WTC11 (cell line): ENCODE measurements around the gene CADM1.

Experiments
- ATF6 ChIP-seq: sonication (generic); formaldehyde crosslinking; IDR thresholded peaks from 2 replicates; pipeline ENCODE4 v1.8.1; 2023; ENCODE audit warnings: mild to moderate bottlenecking, missing genetic modification reagents
- CREM ChIP-seq: sonication (generic); formaldehyde crosslinking; IDR thresholded peaks from 2 replicates; pipeline ENCODE4 v1.8.1; 2022; ENCODE audit warnings: mild to moderate bottlenecking, missing genetic modification reagents, moderate library complexity
- CTCF ChIP-seq: fragments of 200-600 bp; IDR thresholded peaks from 2 replicates; pipeline ENCODE4 v1.8.0; 2022; ENCODE audit warnings: antibody characterized with exemption
- ESRRA ChIP-seq: sonication (generic); formaldehyde crosslinking; IDR thresholded peaks from 2 replicates; pipeline ENCODE4 v1.8.1; 2022; ENCODE audit warnings: mild to moderate bottlenecking, missing genetic modification reagents, borderline replicate concordance
- FOXJ3 ChIP-seq: sonication (generic); formaldehyde crosslinking; IDR thresholded peaks from 2 replicates; pipeline ENCODE4 v1.9.0; 2021; ENCODE audit warnings: missing genetic modification reagents, mild to moderate bottlenecking, borderline replicate concordance
- SP1 ChIP-seq: sonication (generic); formaldehyde crosslinking; conservative IDR thresholded peaks from 2 replicates; pipeline ENCODE4 v1.8.1; 2022; ENCODE audit warnings: missing genetic modification reagents
- ZNF121 ChIP-seq: sonication (generic); formaldehyde crosslinking; IDR thresholded peaks from 2 replicates; pipeline ENCODE4 v1.8.0; 2023; ENCODE audit warnings: missing genetic modification reagents
- ZNF138 ChIP-seq: sonication (generic); formaldehyde crosslinking; conservative IDR thresholded peaks from 2 replicates; pipeline ENCODE4 v1.8.1; 2022; ENCODE audit warnings: mild to moderate bottlenecking, moderate library complexity, missing genetic modification reagents
- ZNF396 ChIP-seq: fragments of 250-450 bp; sonication (Bioruptor Pico); IDR thresholded peaks from 2 replicates; pipeline ENCODE4 v1.8.0; 2021; ENCODE audit warnings: mild to moderate bottlenecking, moderate library complexity, borderline replicate concordance
- ZNF512 ChIP-seq: sonication (generic); formaldehyde crosslinking; IDR thresholded peaks from 2 replicates; pipeline ENCODE4 v1.8.1; 2022; ENCODE audit warnings: missing genetic modification reagents, borderline replicate concordance

- no peak for TF ChIP-seq CREM (CRISPR knock-in tag)
- no peak for TF ChIP-seq ATF6 (CRISPR knock-in tag)
- TF ChIP-seq ZNF138 (CRISPR knock-in tag), result no peak
- no peak for TF ChIP-seq ZNF396 (CRISPR knock-in tag)
- no peak for TF ChIP-seq FOXJ3 (CRISPR knock-in tag)
- no peak for TF ChIP-seq CTCF
- TF ChIP-seq ZNF512 (CRISPR knock-in tag), result no peak
- no peak for TF ChIP-seq ZNF121 (CRISPR knock-in tag)
- TF ChIP-seq ESRRA (CRISPR knock-in tag), result no peak
- TF ChIP-seq SP1, result no peak
Measured at GRCh38 chr11:115499241-115499799, 4.9 kb downstream of the CADM1 start.
